ENCODE measurements around the gene WWC2. TPM values are rescaled to one million over a fixed set of nuclear protein-coding genes. Genes with fewer than 3 reads are reported as not detected.
A peak's percentile ranks its signal among the peaks of the same experiment; 100 is the strongest.

WWC2 gene
- total and polyA plus RNA-seq, 12 donors, result 6.0 to 37.4 (median 31.2) TPM

DNA sequence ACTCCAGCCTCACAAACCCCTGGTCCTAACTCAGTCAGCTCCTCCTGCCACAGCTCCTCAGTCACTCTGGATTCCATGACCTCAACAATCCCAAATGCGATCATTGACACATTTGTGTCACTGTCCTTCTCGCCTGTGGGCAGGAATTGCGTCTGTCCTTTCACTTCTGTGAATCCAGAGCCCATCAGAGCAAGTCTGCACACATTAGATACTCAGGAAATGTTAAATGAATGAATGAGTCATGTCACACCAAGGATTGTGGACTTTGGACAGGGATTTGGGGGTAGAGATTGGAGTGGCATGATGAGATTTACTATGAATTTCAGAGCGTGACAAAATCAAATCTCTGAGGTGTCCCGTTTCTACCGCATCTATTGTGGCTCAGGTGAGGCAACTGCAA lies 234.9 kb downstream of the WWC2 start:
- peaks cover 0 to 17% (median 3%) of the 10 kb centered on the region in 9 donors for H3K4me1 ChIP-seq
- no peak overlapping the region for H3K27ac ChIP-seq
- TF ChIP-seq, protein P1, sequence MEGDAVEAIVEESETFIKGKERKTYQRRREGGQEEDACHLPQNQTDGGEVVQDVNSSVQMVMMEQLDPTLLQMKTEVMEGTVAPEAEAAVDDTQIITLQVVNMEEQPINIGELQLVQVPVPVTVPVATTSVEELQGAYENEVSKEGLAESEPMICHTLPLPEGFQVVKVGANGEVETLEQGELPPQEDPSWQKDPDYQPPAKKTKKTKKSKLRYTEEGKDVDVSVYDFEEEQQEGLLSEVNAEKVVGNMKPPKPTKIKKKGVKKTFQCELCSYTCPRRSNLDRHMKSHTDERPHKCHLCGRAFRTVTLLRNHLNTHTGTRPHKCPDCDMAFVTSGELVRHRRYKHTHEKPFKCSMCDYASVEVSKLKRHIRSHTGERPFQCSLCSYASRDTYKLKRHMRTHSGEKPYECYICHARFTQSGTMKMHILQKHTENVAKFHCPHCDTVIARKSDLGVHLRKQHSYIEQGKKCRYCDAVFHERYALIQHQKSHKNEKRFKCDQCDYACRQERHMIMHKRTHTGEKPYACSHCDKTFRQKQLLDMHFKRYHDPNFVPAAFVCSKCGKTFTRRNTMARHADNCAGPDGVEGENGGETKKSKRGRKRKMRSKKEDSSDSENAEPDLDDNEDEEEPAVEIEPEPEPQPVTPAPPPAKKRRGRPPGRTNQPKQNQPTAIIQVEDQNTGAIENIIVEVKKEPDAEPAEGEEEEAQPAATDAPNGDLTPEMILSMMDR (IDR thresholded peaks at IDR 0.05), result no peak
- DNase-seq (no peak), ATAC-seq (no peak)
- H3K27me3 ChIP-seq, result no peaks in the 10 kb centered on the region
- peaks cover 0 to 4% (median 0%) of the 10 kb centered on the region in 11 donors for H3K9me3 ChIP-seq
- intact Hi-C loops (cut with DNase I), result no loop called here
- WGBS, 2 donors, result 94 to 96% methylated on average over 6 of the region's 6 CpGs
- H3K36me3 ChIP-seq, result no peaks in the 10 kb centered on the region
- no peak overlapping the region for H3K4me3 ChIP-seq

DNA sequence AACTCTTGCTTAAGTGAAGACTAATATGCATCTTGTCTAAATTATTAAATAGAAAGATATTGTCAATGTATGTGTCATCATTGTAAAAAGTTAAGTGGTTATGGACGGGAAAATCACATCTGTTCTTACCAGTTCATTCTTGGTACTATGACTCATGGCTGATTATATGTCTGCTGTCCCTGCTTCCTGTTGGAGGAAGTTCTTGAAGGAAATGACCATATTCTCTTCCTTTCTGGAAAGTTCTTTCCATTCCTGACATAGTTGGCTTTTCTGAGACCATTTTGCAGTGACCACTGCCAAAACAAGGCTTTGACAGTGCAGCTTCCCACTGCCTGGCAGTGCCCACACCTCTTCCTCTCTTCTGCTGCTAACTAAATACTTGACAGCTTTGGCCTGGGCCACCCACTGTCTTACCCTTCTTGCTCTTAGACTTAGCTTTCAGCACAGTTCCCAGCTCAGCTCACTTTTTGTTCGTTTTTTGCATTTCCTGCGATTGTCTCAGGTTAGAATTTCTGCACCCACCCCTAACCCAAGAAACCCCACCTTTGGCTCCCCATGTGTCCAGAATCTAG lies 236.4 kb downstream of the WWC2 start:
- no peak for DNase-seq

DNA sequence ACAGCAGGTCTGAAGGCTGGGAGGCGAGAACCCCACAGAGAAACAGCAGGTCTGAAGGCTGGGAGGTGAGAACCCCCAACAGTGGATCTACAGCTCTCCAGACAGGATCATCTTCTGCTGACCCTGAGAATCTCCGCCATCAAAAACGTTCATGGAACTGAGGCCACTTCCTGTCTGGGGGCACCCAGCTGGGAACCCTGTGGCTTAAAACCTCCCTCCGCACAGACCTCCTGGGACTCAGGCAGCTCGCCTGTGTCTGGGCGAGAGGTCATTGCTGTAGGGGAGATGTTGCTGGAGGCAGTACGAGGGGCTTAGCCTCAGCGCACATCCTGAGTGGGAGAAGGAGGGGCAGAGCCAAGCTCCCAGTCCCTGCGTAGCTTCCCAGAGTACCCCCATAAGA lies 238.3 kb downstream of the WWC2 start:
- H3K27me3 ChIP-seq, result peaks cover 0 to 5% (median 1%) of the 10 kb centered on the region in 7 donors
- H3K9me3 ChIP-seq, result no peaks in the 10 kb centered on the region
- H3K36me3 ChIP-seq, result no peaks in the 10 kb centered on the region
- intact Hi-C loops (cut with DNase I), result no loop called here
- H3K27ac ChIP-seq, result no peak overlapping the region
- 82 to 89% methylated on average over 9 of the region's 9 CpGs for WGBS, 2 donors
- ATAC-seq, result no peak
- no peak for DNase-seq
- H3K4me3 ChIP-seq, result no peak overlapping the region
- H3K4me1 ChIP-seq, result peaks cover 0 to 17% (median 5%) of the 10 kb centered on the region in 9 donors
- TF ChIP-seq, protein P1 (IDR thresholded peaks at IDR 0.05), result no peak

More for the DNA sequence above, 236.4 kb downstream of the WWC2 start:
- Histone ChIP-seq H3K27ac (peak overlapping the region in 1 of 10 donors; percentile 3), H3K27me3 (no peaks in the 10 kb centered on the region), H3K36me3 (no peaks in the 10 kb centered on the region), H3K4me1 (peaks cover 0 to 17% (median 3%) of the 10 kb centered on the region in 9 donors), H3K4me3 (no peak overlapping the region), H3K9me3 (no peaks in the 10 kb centered on the region)
- TF ChIP-seq, protein P1 (IDR thresholded peaks at IDR 0.05), result no peak
- ATAC-seq, result peak in 4 of 8 donors; percentile 46 to 75 (median 64)
- 52 to 60% methylated on average over 3 of the region's 3 CpGs for WGBS, 2 donors
- intact Hi-C loops (cut with DNase I), result no loop called here

DNA sequence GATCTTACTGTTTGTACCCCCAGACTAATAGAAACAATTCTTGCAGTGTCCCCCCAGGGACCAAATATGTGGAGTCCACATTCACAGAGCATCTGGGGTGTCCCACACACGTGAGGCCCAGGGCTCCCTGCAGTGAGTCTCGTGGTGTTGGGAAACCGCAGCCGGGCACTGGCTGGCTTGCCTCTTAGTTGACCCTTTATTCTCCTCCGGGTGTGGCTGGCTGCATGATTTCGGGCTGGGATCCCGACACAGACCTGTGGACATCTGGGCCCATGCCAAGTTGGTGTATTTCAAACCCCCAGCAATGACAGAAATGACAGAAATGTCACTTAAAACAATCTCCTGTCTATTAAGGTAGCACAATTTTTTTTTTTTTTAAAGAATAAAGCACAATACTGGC lies 238.8 kb downstream of the WWC2 start:
- ATAC-seq, result no peak
- intact Hi-C loops (cut with DNase I), result no loop called here

More for the DNA sequence above, 238.8 kb downstream of the WWC2 start:
- WGBS, 2 donors, result 83 to 93% methylated on average over 7 of the region's 7 CpGs
- DNase-seq, result no peak
- H3K27ac ChIP-seq, result no peak overlapping the region
- H3K36me3 ChIP-seq, result no peaks in the 10 kb centered on the region
- H3K4me1 ChIP-seq, result peaks cover 0 to 20% (median 10%) of the 10 kb centered on the region in 9 donors
- TF ChIP-seq, protein P1 (IDR thresholded peaks at IDR 0.05), result no peak
- no peak overlapping the region for H3K4me3 ChIP-seq
- H3K27me3 ChIP-seq, result peaks cover 0 to 10% (median 6%) of the 10 kb centered on the region in 7 donors
- H3K9me3 ChIP-seq, result no peaks in the 10 kb centered on the region
